ENCODE data around the gene MFF. TPM values are rescaled to one million over a fixed set of nuclear protein-coding genes. Genes with fewer than 3 reads are reported as not detected.

MFF gene
- total and polyA plus RNA-seq, 10 of the 15 experiments (the other 5 are each of a cell fraction or from before 2014, with no cell fraction given), result 19.6 to 131 (median 106) TPM

- H2AFZ ChIP-seq (ENCODE audit: control insufficient read depth, low read depth, low read length), result peak overlapping the region; percentile 20
- WGBS (ENCODE audit: insufficient coverage, insufficient replicate concordance, low lambda C conversion rate, missing lambda C conversion rate), result 9% methylated on average over 7 of the region's 7 CpGs
- no peaks in the 10 kb centered on the region for H4K20me1 ChIP-seq (ENCODE audit: control insufficient read depth, insufficient read depth)
- peaks cover 14% of the 10 kb centered on the region for H3K4me1 ChIP-seq (ENCODE audit: control insufficient read depth, insufficient read depth, low read length)
- H3K27ac ChIP-seq (ENCODE audit: control insufficient read depth, insufficient read depth), result no peak overlapping the region
- H3K9ac ChIP-seq (ENCODE audit: control insufficient read depth, insufficient read depth, low read length), result no peak overlapping the region
- in situ Hi-C loops (cut with MboI), result loop anchor here (10.0 kb wide), 1 partner anchor 358 kb away; no protein-coding TSS in a partner anchor
- SMC1A ChIA-PET (ENCODE audit: uncharacterized antibody, unreplicated experiment), result interaction anchor here (0.6 to 13.3 kb wide), 39 partner anchors 9 to 455 kb away, joined by 3 to 191 read pairs (median 5); no protein-coding TSS in a partner anchor
- H3K9me3 ChIP-seq (replicated peaks; ENCODE audit: control insufficient read depth, insufficient read depth, low read length), result no peaks in the 10 kb centered on the region
- POLR2A ChIA-PET, result interaction anchor here (0.5 to 1.9 kb wide), 5 partner anchors 19 to 359 kb away, joined by 3 to 5 read pairs (median 4); no protein-coding TSS in a partner anchor
- no peaks in the 10 kb centered on the region for H3K36me3 ChIP-seq (ENCODE audit: control insufficient read depth in 2 of 2, insufficient read depth in 2 of 2, low read length in 1 of 2)
- BruUV-seq (replicated peaks), result no TSS peak
- CTCF ChIA-PET, result interaction anchor here (0.6 to 7.4 kb wide), 69 partner anchors 9 to 1025 kb away, joined by 3 to 127 read pairs (median 4); partner anchors contain the start of gene SCYGR1
- DNase-seq (ENCODE audit: low read depth, low spot score) (no peak), FAIRE-seq (peak; percentile 41), ATAC-seq (peak; percentile 67)
- H3K79me2 ChIP-seq (ENCODE audit: control insufficient read depth, insufficient read depth, low read length), result no peaks in the 10 kb centered on the region
- RAD21 ChIA-PET (ENCODE audit: unreplicated experiment), result interaction anchor here (0.5 to 5.2 kb wide), 40 partner anchors 9 to 456 kb away, joined by 3 to 61 read pairs (median 4); no protein-coding TSS in a partner anchor
- intact Hi-C loops (cut with micrococcal nuclease; ENCODE audit: unreplicated experiment), result loop anchor here (1.0 to 10.0 kb wide), 7 partner anchors 66 to 448 kb away; partner anchors contain the start of gene AGFG1
- H3K27me3 ChIP-seq (replicated peaks in 1 of 2; ENCODE audit: control insufficient read depth in 2 of 2, insufficient read depth in 2 of 2, low read length in 1 of 2), result no peaks in the 10 kb centered on the region
- H3K4me2 ChIP-seq (ENCODE audit: control insufficient read depth, insufficient read depth), result no peak overlapping the region
- no peak overlapping the region for H3K4me3 ChIP-seq
- no peak for TF ChIP-seq ZBTB40 (IDR thresholded peaks at IDR 0.05; ENCODE audit: borderline replicate concordance)
- TF ChIP-seq CREB1 (IDR thresholded peaks at IDR 0.05; ENCODE audit: low read depth), result peak; percentile 49; the same call in 1 of the 2 replicates
- 0 out of 2 replicates have a peak, but pooled peaks have one; percentile 32 for TF ChIP-seq ZNF24 (IDR thresholded peaks at IDR 0.05)
- TF ChIP-seq EED (IDR thresholded peaks at IDR 0.05; ENCODE audit: low read depth), result peak; percentile 89
- TF ChIP-seq SRF (IDR thresholded peaks at IDR 0.05; ENCODE audit: low read depth in 2 of 2, low read length in 2 of 2), result no peak
- TF ChIP-seq ETV6 (conservative IDR thresholded peaks at IDR 0.05 in 1 of 2, IDR thresholded peaks at IDR 0.05 in 1 of 2; ENCODE audit: borderline replicate concordance in 1 of 2, low read depth in 1 of 2), result no peak
- TF ChIP-seq POLR2A (IDR thresholded peaks at IDR 0.05; ENCODE audit: low read depth, low read length), result no peak
- no peak for TF ChIP-seq CBX3 (IDR thresholded peaks at IDR 0.05; ENCODE audit: borderline replicate concordance, low read depth)
- peak; percentile 71 for TF ChIP-seq SMARCA5 (IDR thresholded peaks at IDR 0.05)
- no peak for TF ChIP-seq LARP7 (IDR thresholded peaks at IDR 0.05)
- TF ChIP-seq IKZF1 (conservative IDR thresholded peaks at IDR 0.05), result peak; percentile 94
- no peak for TF ChIP-seq REST (IDR thresholded peaks at IDR 0.05; ENCODE audit: low read depth, low read length)
- peak; percentile 85 for TF ChIP-seq RAD21 (IDR thresholded peaks at IDR 0.05; ENCODE audit: insufficient read depth, low read depth, low read length)
- TF ChIP-seq ESRRA (IDR thresholded peaks at IDR 0.05; ENCODE audit: low read length), result no peak
Measured at GRCh38 chr2:227406177-227407031, 81.4 kb downstream of the MFF start.
